HG03159 (cell line): Measurements from ENCODE around the gene HMGN1.

ENCODE experiments used
- ATAC-seq: cut with Tn5 transposase; IDR thresholded peaks from one replicate; pipeline ENCODE4 v1.9.1; 2021; ENCODE audit warnings: mild to moderate bottlenecking, moderate library complexity; ENCODE audit not compliant: unreplicated experiment

The HMGN1 gene

GRCh38 chr21:39334611-39335010 is 14.3 kb downstream of the HMGN1 start:
- ATAC-seq = no peak

GRCh38 chr21:39332175-39332574 is 16.7 kb downstream of the HMGN1 start:
- no peak for ATAC-seq

- no peak for ATAC-seq
Observed at GRCh38 chr21:39330001-39330400, 18.9 kb downstream of the HMGN1 start.

- ATAC-seq = no peak
Observed at GRCh38 chr21:39327727-39328126, 21.2 kb downstream of the HMGN1 start.

GRCh38 chr21:39326607-39327307 is 22.1 kb downstream of the HMGN1 start:
- ATAC-seq = no peak

- ATAC-seq = no peak
Observed at GRCh38 chr21:39325458-39325857, 23.4 kb downstream of the HMGN1 start.

- no peak for ATAC-seq
Observed at GRCh38 chr21:39321424-39321823, 27.5 kb downstream of the HMGN1 start.

GRCh38 chr21:39319814-39320332 is 29.0 kb downstream of the HMGN1 start:
- ATAC-seq = no peak

- no peak for ATAC-seq
Observed at GRCh38 chr21:39319251-39319756, 29.6 kb downstream of the HMGN1 start.

GRCh38 chr21:39318091-39318959 is 30.6 kb downstream of the HMGN1 start:
- ATAC-seq = no peak

- no peak for ATAC-seq
Observed at GRCh38 chr21:39317134-39318090, 31.5 kb downstream of the HMGN1 start.

- ATAC-seq = no peak
Observed at GRCh38 chr21:39316729-39317128, 32.2 kb downstream of the HMGN1 start.

GRCh38 chr21:39315603-39316445 is 33.1 kb downstream of the HMGN1 start:
- ATAC-seq = no peak

- ATAC-seq = peak; percentile 14
Observed at GRCh38 chr21:39314143-39315027, 34.5 kb downstream of the HMGN1 start.

GRCh38 chr21:39313571-39314142 is 35.2 kb downstream of the HMGN1 start, which contains the start of gene BRWD1:
BRWD1 (minus strand) TSS chr21:39313632; CDS start chr21:39313491, 141 bp downstream.
- ATAC-seq = peak; percentile 50

- ATAC-seq = peak; percentile 16
Observed at GRCh38 chr21:39313042-39313570, 35.8 kb downstream of the HMGN1 start.

- ATAC-seq = peak; percentile 64
Observed at GRCh38 chr21:39312112-39313041, 36.5 kb downstream of the HMGN1 start.
